HG03565 (cell line): ENCODE results near the gene CALHM4.

Experiments
- ATAC-seq: cut with Tn5 transposase; IDR thresholded peaks from one replicate; pipeline ENCODE4 v1.9.1; 2021; ENCODE audit warnings: mild to moderate bottlenecking, moderate library complexity; ENCODE audit not compliant: unreplicated experiment

The CALHM4 gene, protein sequence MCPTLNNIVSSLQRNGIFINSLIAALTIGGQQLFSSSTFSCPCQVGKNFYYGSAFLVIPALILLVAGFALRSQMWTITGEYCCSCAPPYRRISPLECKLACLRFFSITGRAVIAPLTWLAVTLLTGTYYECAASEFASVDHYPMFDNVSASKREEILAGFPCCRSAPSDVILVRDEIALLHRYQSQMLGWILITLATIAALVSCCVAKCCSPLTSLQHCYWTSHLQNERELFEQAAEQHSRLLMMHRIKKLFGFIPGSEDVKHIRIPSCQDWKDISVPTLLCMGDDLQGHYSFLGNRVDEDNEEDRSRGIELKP

DNA sequence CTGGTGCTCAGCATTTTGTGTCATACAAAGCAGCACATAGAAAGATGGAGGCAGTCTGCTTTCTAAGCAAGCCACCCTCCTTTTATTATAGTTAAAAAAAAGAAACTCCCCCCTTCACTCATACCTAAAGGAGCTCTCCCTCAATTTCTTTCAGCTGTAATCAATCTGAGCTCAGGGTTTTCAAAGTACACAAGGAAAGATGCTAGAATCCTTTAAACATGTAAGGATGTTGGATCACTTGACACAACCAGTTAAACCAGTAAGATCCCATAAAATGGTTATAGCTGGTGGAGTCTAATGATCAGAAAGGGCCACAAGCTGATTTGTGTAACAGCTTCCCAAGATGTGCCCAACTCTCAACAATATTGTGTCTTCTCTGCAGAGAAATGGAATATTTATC lies at the start of gene CALHM4:
CALHM4 (plus strand) TSS at position 301 of the 400 bp plus-strand sequence; CDS start at position 344, 43 bp downstream.
- ATAC-seq, result no peak

DNA sequence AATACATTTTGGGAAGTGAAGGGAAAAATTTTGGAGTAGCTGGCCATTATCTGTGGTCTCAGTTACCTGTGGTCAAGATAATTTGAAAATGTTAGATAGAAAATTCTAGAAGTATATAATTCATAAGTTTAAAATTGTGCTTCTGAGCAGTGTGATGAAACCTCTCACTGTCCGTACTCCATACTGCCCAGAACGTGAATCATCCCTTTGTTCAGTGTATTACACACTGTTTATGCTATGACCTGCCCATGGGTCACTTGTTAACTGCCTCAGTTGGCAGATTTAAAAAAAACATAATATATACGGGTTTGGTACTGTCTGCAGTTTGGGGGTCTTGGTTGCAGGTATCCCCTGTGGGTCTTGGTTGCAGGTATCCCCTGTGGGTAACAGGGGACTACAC lies 46.2 kb upstream of the CALHM4 start:
- no peak for ATAC-seq

DNA sequence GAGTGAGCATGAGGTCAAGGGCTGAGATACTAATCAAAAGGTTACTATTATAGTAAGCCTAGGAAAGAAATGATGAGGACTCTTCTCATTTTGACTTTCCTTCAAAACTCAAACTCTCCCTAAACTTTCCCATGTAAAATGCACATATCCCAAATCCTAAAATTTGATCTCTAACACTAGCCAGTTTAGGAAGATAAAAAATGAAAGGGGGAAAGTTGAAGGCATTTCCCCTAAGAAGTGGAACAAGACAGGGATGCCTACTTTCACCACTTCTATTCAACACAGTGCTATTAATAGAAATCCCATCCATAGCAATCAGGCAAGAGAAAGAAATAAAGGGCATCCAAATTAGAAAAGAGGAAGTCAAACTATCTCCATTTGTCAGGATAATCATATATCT lies 45.0 kb upstream of the CALHM4 start:
- ATAC-seq, result no peak

DNA sequence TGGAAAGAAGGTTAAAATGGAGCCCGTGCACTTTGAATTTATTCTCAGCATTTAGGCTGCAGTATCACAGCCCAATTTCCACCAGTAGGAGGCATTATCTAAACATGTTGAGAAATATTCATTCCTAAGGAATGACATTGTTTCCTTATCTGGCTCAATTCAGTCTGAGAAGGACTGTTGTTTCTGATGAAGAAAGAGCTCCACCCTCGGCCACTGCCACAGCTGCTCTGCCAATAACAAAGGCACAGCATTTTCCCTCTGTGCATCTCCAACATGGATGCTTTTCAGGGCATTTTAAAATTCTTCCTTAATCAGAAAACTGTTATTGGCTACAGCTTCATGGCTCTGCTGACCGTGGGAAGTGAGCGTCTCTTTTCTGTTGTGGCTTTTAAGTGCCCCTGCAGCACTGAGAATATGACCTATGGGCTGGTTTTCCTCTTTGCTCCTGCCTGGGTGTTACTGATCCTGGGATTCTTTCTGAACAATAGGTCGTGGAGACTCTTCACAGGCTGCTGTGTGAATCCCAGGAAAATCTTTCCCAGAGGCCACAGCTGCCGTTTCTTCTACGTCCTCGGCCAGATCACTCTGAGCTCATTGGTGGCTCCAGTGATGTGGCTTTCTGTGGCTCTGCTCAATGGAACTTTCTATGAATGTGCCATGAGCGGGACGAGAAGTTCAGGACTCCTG lies 42.0 kb upstream of the CALHM4 start, which contains the start of gene CALHM5:
CALHM5 (plus strand) TSS at position 216 of the 687 bp plus-strand sequence; CDS start at position 274, 58 bp downstream.
- no peak for ATAC-seq

DNA sequence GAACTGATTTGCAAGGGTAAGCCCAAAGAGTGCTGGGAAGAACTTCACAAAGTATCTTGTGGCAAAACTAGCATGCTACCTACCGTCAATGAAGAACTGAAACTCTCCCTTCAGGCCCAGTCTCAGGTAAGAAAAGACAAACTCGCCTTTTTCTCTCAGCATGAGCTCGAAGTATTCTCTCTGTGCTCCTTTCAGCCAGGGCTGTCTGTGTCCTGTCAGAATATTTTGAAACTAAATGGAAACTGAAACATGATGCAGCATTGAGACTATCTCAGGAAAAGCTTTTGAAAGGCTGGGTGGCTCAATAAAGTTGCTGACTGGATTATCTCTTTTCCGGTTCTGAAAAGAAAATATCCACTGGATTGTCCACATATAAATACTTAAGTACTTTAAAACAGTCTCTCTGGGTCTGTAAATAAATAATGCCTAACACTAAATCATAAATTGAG lies 41.4 kb upstream of the CALHM4 start:
- ATAC-seq, result peak; percentile 59

DNA sequence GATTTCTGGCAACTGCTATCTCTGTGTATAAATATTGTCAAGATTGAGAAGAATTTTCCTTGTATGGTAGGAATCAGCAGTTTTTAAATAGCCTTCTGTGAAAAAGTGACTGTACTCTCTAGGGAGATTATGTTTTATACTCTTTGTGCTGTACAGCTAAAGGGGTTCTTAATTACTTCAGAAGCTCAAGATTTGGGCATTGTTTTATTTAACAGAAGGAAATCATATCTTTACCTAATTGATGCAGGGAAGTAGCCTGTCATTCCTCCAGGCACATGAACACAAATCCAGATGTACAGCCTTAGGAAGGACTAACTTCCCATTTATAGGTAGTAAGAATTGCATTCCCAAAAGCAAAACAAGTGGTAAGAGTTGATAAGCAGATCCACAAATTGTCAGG lies 40.8 kb upstream of the CALHM4 start:
- ATAC-seq, result no peak

DNA sequence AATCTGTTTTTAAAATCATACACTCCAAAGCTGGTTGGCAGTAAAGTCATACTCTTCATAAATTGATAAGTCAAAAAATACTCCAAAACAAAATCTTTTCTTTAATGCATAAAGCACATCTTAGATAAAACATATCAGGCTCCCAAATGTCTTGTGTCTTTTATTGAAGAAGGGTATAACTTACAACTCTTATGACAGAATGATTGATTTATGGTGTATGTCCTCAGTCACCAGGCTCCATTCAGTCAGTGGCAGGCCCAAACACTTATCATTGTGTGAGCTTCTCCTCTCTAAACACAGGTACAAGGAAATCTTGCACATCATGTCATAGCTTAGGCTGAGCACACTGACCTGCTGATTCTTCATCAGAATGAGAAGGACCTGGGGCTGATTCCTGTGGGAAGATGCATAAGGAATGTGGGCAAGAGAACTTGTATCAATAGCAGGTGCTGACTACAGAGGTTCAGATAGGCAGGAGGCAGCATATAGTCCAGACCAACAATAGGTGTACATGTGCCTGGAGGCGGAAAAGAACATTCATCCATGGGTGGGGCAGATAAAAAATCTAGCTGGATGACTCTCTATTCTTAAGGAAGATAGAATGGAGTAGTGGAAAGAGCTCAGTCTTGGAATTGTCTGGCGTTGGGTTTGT lies 40.2 kb upstream of the CALHM4 start:
- no peak for ATAC-seq

DNA sequence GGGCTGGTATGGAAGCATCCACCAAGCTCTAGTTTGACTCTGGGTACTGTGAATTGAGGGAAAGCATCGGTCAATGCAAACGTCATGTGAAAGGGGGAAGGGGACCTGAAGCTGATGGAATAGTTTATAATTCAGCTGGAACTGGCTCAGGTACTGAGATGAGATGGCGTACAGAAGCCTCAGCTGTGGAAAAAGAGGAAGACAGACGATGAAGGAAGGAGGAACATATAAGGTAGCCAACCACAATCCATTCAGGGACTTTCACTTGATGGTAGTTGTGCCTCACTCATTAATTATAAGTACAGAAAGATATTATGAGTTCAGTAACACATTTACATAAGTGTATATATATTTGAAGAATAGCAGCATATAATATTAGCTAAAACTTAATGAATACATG lies 39.4 kb upstream of the CALHM4 start:
- ATAC-seq, result no peak

DNA sequence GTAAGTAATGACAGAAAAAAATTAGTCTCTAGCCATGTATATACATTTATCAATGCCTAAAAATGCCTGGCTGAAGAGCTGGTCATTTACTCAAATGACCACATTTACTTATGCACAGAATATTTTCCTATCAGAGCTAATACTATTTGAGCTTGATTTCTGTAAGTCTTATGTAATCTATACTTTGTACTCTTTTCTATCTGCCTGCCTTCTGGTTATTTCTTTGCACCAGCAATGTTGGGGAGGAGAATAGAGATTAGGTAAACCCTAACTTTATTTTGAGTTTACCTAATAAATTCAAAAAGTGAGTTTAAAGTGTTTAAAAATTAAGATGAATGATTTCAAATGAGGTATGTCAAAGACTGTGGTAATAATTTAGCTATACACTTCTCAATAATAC lies 38.4 kb upstream of the CALHM4 start:
- no peak for ATAC-seq

DNA sequence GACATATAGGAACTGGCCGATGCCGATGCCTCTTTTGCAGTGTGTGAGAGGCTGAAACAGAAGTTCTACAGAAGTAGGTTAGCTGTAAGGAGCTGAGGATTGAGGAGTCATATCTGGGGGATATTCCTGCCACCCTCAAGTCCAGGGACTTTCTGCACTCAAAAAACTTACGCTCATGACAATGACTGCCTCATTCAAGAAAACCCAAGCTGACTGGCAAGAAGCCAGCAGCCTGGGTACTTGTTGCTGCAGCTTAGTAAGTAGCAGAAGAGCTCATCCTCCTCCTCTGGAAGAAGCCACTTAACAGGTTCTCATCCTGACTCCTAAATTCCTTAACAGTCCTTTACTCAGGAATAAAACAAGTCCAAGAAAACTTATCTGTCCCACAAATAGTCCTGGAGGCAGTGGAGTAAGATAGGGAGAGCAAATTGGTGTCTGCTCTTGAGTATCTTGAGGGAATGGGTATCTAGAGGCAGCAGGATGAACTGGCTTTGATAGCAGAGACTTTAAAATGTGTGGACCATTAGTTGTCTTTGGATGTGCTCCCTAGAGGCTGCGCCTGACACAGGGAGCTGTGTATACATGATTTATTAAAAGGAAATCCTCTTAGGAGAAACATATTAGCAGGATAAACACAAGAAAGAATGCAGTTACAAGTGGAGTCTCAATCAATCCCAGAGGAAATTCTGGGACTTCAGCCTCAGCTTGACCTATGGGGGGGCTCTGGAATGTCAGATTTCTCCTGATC lies 34.8 kb upstream of the CALHM4 start:
- no peak for ATAC-seq

DNA sequence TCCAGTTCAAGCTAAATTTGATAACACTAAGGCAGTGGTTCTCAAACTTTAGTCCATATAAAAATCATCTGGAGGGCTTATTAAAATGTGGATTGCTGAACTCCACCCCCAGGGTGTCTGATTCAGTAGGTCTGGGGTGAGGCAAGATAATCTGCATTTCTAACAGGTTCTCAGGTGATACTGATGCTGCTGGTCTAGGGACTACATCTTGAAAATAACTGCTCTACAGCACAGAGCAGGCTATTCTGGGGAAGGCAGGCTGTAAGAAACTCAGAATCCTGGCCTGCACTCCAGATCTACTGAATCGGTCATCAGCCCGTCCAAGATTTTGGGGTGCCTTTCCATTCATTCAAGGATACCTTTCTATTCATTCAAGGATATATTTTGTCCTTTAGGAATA lies 30.7 kb upstream of the CALHM4 start:
- no peak for ATAC-seq

DNA sequence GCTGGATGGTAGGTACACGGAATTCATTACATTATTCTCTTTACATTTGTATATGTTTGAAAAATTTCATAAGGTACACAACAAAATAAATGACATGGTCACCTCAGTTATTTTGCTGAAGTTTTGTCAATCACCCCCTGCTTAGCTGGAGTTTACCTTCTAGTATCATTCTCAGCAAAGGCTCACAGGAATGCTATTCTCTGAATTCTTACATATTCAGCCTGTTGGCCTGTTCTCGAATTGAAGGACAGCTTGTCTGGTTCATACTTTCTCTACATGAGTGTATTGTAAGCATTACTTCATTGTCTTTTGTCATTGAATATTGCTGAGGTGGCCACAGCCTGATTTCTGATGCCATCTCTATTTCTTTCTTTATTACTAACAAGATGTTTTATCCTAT lies 29.3 kb upstream of the CALHM4 start:
- ATAC-seq, result no peak

DNA sequence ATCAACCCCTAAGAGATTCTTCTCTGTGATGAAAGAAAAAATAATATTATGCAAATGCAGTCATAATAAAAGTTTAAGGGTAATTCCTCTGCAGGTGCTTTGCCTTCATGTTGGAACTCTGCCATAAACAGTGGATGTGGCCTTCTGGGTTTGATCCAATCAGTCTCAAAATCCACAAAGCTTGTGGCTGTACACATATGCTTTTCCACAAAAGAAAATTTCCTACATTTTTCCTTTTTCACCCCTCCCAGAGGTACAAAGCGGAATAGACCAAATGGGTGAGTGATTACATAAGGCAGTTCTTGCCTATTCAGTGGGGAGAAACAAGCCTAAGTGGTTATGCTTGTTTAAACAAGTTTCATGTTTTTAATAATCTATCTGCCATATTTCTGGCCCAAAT lies 25.4 kb upstream of the CALHM4 start:
- ATAC-seq, result no peak

DNA sequence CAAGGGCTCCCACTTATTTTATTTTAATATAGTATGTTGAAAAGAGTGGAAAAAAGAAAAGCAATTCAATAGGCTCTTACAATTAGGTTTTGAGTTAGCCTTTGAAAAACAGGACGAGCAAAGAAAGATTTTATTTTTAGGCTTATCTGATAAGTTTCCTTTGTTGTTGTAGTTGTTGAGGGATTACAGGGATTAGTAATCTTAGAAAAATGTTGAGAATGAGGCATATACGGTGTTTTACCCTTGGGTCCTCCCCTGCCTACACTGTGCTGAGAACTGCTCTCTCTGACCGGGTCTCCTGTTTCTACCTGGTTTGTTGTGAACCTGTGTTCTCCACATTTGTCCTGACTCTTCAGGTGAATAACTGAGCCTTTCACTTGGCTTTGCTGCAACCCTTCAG lies 24.8 kb upstream of the CALHM4 start:
- no peak for ATAC-seq

DNA sequence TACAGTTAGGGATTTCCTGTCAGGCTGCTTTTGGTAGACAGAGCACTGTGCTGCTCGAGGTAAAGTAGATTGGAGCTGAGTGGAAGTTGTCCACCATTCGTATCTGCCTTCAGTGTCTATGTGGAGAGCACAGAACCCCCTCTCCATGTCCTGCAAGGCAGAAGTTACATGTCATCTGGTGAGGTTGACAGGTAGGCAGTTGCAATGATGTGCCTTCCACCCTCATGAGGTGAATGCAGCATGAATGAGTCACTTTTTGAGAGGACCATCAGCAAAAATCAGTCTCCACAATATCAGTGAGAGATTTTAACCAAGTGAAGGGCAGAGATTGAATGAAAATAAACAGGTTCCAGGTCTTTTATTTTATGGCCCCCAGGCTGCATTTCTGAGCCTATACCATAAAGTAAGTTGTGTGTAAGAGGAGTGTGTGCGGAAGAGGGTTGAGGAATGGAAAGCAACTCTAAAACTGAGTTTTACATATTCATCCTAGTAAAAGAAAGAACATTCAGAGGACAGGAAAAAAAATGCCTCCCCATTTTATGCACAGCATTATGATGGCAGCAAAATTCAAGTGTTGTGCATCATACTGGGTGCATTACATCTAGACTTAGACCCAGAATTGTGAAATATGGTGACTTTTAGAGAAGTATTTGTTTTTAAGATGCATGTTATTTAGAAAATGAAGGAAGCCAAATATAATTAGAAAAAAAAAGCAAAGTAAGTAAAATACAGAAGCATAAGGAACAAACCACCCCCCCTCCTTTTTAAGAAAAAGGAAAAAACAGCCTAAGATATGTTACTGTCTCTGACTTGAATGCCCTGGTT lies 23.9 kb upstream of the CALHM4 start:
- ATAC-seq, result no peak

DNA sequence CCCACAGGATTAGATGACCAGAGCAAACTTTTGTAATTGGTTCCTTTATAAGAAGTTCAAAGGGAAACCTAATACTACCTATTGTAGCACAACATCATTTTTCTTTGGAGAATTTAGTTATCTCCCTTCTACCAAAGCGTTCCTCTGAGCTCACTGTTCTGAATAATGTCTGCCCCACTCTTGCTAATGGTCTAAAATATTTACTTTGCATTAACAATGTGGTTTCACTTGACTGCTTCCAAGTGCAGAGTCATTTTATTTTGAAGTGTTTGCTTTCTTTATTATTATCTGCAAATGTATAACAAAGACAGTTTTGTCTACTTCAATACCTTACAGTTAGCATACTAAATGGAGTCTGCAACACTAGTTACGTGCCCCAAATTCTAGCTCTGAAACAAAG lies 23.1 kb upstream of the CALHM4 start:
- no peak for ATAC-seq

DNA sequence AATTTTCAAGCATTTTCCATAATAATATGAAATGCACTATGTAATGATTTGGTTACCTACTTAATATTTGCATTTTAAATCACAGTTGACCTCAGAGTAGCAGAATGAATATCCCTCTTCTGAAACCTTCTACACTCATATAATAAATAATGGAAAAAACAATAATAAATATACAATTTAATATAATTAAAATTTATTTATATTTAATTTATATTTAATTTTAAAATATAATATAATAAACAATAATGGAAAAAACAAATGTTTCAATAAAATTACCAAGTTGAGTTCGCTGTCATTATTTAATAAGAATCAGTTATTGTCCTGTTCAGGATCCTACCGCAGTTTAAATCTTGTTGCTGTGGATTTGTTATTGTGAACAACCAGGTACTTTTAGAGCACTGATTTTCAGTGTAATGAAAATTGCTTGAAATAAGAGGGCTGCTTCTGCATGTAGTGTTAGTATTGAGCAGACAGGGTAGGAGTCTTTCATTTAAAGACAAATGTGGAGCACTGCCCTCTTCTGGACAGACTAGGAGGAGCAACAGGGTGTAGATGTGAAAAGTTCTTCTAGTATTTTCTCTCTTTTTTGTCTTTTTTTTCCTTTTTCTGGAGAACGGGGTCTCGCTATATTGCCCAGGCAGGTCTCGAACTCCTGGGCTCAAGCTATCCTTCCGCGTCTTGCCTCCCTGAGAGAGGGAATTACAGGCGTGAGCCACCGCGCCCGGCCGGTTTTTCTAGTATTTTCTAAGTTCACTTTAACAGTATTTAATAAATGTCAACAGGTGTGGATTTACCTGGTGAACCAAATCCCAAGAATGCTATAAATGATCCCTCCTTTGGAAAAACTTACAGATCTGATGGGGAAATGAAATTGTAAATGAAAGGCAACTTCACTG lies 21.6 kb upstream of the CALHM4 start:
- peak; percentile 72 for ATAC-seq

DNA sequence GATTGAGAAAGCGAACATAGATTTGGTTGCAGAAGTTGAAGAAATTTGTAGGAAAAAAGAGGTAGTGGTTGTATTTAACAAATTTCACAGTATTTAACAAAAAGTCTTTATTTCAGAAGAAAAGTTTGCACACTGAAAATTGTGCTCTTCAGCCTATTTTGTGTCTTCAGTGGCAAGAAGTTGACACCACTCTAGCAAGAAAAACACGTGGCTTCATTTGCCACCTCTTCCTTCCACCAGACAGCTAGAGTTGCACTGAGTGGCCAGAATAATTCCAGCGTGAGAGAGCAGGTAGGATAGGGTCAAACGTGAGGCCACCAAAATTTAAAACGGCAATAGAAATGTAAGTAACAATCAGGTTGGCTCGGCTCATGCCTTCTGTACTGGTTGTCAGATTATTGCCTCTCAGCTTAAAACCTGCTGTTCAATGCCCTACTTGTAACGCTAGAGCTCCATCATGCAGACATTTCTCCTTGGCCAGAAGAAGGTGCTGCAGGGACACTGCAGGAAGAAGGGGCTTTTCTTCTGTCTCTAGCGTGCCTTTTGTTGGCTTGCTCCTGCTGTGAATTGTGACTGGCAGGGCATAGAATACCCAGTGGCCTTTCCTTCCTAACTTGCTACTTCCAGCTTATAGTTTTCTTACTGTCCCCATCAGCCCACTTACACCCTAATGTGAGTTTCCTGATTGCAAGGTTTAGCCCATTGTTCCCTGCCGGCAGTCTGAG lies 20.2 kb upstream of the CALHM4 start:
- ATAC-seq, result no peak

DNA sequence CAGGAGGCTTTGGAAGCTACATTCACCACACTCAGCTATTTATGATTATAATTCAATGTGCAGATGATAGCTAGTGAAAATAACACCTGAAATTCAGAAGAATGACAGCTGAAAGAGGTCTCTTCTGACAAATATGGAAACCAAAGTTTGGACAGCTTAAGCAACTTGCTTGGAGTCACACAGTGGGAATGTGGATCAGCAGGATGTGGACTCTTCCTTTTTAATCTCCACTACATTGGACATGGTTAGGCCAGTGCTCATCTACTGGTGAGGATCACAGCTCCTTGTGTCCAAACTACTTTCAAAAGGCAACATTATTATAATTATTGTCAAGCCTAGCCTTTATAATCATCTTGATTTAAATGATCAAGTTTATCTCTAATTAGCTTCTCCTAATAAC lies 18.4 kb upstream of the CALHM4 start:
- ATAC-seq, result no peak
